ENCODE results near the gene GDF10.

GDF10 gene

DNA sequence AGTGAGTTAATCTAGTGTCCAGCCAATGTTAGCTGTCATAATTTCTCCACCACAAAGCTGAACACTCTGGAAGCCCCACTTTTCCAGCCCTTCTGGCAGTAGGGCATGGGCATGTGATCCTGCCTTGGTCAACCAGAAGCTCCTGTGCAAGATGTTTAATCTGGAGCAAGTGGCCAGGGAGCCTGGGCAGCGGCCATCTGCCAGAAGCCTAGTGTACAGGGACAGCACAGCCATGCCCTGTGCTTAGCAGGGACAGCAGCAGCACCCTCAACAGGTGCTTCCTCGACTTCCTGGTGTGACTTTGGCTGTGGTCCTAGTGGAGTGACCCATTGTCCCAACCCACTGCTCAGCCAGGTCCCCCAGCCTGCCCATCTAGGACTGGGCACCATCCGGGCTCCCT, 58.5 kb downstream of the GDF10 start:
- no peak for FAIRE-seq

DNA sequence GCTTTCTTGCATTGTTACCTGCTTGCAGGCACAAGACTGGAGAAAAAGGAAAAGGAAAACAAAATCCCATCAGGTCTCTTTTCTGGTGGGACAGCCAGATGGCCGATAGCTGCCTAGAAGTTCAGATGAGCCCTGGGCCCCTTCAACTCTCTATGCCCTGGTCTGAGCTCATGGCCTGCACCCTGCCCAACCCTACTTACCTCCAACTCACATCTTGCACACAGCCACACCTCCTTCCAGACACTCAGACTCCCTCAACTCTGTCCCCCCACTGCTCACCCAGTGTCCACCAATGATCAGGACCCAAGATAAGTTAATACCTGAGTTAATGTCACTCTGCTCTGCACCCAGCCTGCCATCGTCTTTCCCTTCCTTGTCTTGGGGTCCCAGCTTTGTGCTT, 59.1 kb downstream of the GDF10 start:
- no peak for FAIRE-seq

DNA sequence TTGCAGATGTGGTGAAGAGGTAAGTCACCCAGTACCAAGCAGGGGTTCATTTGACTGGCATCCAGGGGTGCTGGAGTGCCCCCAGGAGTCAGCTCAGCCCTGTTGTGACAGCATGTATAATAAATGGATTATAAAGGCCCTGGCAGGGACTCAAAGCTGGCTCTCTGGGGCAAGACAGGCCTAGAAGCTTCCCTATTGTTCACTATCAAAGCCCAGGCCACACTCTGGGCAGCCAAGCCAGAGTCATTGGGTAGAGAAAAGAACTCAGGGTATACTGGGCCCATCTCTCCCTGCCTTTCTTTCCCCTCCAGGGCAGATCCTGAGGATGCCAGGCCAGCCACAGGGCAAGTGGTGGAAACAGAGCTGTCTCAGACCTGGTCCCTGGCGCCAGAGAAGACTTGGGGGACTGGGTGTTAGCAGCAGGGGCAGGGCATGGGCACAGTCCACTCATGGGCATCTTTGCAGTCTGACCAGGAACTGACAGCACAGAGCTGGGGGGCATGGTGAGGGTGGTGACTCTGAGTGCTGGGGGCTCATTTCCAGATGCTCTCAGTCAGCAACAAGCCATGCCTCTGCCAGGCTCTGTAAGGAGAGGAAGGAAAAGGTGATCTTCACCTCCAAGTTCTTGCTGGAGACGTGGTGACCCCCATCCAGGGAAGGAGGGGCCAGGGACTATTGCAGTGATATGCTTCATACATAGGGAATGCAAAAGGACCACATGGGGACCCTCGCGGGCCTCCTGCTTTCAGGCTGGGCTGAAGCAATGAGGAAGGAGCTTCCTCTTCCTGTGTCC, 59.8 kb downstream of the GDF10 start:
- FAIRE-seq: no peak

- no peak for FAIRE-seq
These were observed 60.5 kb downstream of the GDF10 start for GRCh38 chr10:47360419-47361040.

- FAIRE-seq: no peak
These were observed 61.3 kb downstream of the GDF10 start for GRCh38 chr10:47361293-47361692.

DNA sequence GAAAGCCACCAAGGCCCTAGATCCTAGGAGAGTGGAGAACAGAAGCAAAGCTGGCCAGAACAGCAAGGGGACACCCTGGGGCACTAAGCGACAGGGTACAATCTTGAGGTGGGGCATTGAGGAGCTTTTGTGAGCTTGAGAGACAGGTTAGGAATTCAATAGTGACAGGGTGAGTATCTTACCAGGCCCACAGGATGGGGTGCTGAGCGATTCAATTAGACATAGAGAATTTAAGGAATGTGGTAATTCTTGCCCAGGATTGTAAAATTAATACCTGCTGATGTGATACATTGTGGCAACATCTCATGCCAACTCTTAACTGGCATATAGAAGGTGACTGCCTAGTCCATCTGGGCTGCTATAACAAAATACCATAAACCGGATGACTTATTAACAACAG, 62.2 kb downstream of the GDF10 start:
- no peak for FAIRE-seq

All from islet of Langerhans (tissue), 1 donor.